Measurements from ENCODE around the gene SHROOM3. TPM values are rescaled to one million over a fixed set of nuclear protein-coding genes. Genes with fewer than 3 reads are reported as not detected.

SHROOM3 gene
- total RNA-seq, 1 experiment from 2014 or later = 27.6 TPM

GRCh38 chr4:76716658-76717057 lies 281.6 kb downstream of the SHROOM3 start:
- Histone ChIP-seq H2BK20ac (ENCODE audit: low read depth, low read length, poor library complexity, severe bottlenecking) (no peak overlapping the region), H3K18ac (ENCODE audit: insufficient read length, low read depth, low read length) (no peak overlapping the region), H3T11ph (ENCODE audit: low read length) (no peak overlapping the region), H4K5ac (ENCODE audit: insufficient read length, low read depth, low read length) (no peak overlapping the region), H2BK12ac (ENCODE audit: insufficient read length, low read depth, low read length) (no peak overlapping the region), H3K23me2 (ENCODE audit: insufficient read length, low read depth, low read length, poor library complexity, severe bottlenecking) (no peaks in the 10 kb centered on the region), H2AK5ac (ENCODE audit: insufficient read length, low read length) (no peak overlapping the region), H3K14ac (ENCODE audit: insufficient read depth, low read length) (no peak overlapping the region), H3K79me1 (ENCODE audit: insufficient read depth, low read depth, low read length, poor library complexity, severe bottlenecking) (peaks cover 3% of the 10 kb centered on the region), H4K8ac (replicated peaks; ENCODE audit: insufficient read length, low read depth, low read length) (no peak overlapping the region), H2BK5ac (ENCODE audit: insufficient read length, low read length) (no peak overlapping the region), H3K79me2 (ENCODE audit: insufficient read depth, low read length) (peaks cover 6% of the 10 kb centered on the region; the same call in 1 of the 2 replicates), H2BK120ac (ENCODE audit: low read depth, low read length, poor library complexity, severe bottlenecking) (no peak overlapping the region), H3K27me3 (ENCODE audit: insufficient read depth, low read length) (no peaks in the 10 kb centered on the region), H3K56ac (ENCODE audit: insufficient read length, low read depth, low read length) (no peak overlapping the region), H3K4me2 (ENCODE audit: insufficient read depth, insufficient read length, low read length) (no peak overlapping the region), H2BK15ac (ENCODE audit: low read depth, low read length) (no peak overlapping the region), H3K9ac (ENCODE audit: extremely low read depth, insufficient read length, low read length) (no peak overlapping the region), H3K27ac (ENCODE audit: insufficient read length, low read depth, low read length) (no peak overlapping the region), H4K91ac (ENCODE audit: insufficient read length, low read depth, low read length) (no peak overlapping the region), H2AFZ (ENCODE audit: low read length) (no peak overlapping the region), H3K4ac (ENCODE audit: low read depth, low read length) (no peak overlapping the region), H3K4me1 (ENCODE audit: insufficient read depth, low read length) (peaks cover 10% of the 10 kb centered on the region), H3K23ac (ENCODE audit: insufficient read length, low read depth, low read length) (no peak overlapping the region), H3K9me3 (ENCODE audit: control insufficient read depth, low read depth, low read length) (no peaks in the 10 kb centered on the region), H4K20me1 (ENCODE audit: control insufficient read depth, insufficient read depth, insufficient read length) (no peaks in the 10 kb centered on the region)
- Mint-ChIP-seq H3K27me3 (ENCODE audit: low read depth) (no peaks in the 10 kb centered on the region), H3K9me3 (no peaks in the 10 kb centered on the region), H3K4me1 (peaks cover 34 to 38% of the 10 kb centered on the region in 2 experiments), H3K4me3 (no peak overlapping the region), H3K36me3 (ENCODE audit: insufficient read depth in 1 of 3, low read depth in 3 of 3) (peaks cover 3 to 18% (median 6%) of the 10 kb centered on the region in 3 experiments; a peak in 6 of 7 replicates), H3K27ac (no peak overlapping the region)
- DNase-seq = no peak
- TF ChIP-seq CTCF (conservative IDR thresholded peaks at IDR 0.05) = no peak
- WGBS (ENCODE audit: extremely low coverage, insufficient read length, low lambda C conversion rate) = no CpG with 5 or more reads among the region's 2 CpGs
